ENCODE results near the gene PPP2R3B.

Gene PPP2R3B

DNA sequence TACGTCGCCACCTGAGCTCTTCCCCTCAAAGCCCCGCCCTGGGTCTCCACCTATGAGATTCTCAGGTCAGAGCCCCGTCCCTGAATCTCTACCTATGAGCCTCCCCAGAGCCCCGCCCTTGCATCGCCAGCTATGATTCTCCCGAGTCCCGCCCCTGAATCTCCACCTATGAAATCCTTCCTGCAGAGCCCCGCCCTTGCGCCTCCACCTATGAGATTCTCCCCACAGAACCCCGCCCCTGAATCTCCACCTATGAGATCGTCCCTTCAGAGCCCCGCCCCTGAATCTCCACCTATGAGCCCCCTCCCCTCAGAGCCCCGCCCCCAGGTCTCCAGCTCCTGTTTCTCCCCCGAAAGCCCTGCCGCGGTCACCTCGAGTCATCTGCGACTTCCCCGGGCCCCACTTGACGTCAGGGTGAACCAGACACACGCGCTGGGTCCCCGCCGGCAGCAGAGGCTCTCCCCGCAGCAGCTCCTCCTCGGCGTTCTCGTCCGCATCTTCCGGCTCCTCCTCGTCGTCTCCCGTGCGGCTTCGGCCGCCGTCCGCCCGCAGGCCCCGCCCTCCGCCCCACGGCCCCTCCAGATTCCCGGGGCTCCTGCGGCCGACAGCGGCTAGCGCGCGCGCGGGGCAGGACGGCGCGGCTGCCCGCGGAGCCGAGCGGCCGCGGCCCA is 68.5 kb downstream of the PPP2R3B start:
- no peak for TF ChIP-seq CTCF (IDR thresholded peaks at IDR 0.05; ENCODE audit: low read depth, low read length)
- DNase-seq (ENCODE audit: extremely low read depth, low read depth) = peak; percentile 93

- DNase-seq (ENCODE audit: extremely low read depth, low read depth) = peak; percentile 23
- no peak for TF ChIP-seq CTCF (IDR thresholded peaks at IDR 0.05; ENCODE audit: low read depth, low read length)
Measured at GRCh38 chrX:317424-318067, 69.2 kb downstream of the PPP2R3B start.

DNA sequence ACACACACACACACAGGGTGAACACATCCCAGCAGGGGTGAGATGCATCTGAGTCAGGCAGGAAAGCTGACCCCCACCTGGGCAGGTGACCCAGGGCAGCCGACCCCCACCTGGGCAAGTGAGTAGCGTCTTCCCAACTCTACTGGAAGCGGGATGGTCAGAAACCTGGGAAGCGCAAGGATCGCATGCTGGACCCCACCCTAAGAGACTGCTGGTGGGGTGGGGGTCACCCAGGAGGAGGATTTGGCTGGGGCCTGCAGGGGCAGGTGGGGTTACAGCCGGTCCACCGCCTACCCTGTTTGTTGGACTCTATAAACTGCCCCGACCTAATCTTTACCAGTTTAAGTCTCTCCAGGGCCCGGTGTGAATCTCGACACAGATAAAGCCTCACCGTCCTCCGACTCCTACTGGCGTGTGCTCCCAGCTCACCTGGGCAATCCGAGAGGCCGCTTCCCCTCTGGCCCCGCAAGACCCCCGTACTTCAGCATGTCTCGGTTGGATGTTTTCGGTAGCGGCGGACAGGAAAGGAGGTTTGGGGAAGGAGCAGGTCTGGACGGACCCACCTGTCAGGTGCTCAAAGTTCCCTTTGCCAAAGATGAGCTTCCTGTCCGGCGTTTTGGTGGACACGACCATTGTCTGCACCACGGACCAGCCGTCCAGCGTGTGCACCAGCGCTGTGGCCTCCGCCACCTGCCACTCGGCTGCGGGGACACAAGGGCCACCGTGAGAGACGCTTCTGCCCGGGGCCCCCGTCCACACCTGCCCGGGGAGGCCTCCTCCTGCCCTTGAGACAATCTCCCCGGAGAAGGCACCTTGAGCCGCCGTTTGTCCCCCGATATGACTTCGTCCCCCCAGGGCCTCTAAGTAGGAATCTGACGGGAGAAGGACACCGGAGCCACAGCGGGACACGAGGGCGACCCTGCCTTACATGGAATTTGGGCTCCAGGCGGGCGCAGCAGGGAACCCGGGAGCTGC is 70.1 kb downstream of the PPP2R3B start:
- no peak for TF ChIP-seq CTCF (IDR thresholded peaks at IDR 0.05; ENCODE audit: low read depth, low read length)
- DNase-seq (ENCODE audit: extremely low read depth, low read depth) = no peak

DNA sequence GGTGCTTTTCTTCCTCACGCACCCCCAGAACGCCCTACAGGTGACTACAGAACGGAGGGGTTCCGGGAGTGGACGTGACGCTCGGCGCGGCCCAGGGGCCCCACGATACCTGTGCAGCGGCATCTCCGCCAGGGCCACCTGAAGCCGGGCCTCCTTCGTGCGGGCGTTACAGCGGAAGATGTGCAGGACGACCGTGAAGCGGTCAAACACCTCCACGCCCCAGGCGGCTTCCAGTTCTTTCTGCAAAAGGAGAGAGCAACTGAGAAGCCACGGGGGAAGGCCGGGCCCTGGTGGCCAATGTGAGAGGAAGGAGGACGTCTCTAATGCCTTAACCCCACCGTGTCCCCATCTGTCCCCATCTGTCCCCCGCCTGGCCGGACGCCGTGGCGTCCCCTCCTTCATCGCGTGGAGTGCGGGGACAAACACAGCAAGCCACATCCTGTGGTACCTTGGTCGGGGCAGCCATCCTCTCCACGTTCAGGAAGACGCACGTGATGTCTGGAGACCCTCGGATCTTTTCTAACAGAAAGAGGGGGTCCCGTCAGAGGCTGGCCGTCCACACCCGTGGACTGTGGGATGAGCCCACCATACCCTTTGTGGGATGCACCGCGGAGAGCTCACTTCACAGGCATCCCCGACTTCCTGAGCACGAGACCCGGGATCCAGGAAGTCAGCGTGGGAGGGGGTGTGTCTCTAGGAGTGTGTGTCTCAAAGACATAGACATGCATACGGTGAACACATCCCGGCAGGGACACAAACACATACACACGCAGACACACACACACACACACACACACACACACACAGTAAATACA is 71.7 kb downstream of the PPP2R3B start:
- DNase-seq (ENCODE audit: extremely low read depth, low read depth) = no peak
- TF ChIP-seq CTCF (IDR thresholded peaks at IDR 0.05; ENCODE audit: low read depth, low read length) = no peak

- no peak for DNase-seq (ENCODE audit: extremely low read depth, low read depth)
Measured at GRCh38 chrX:314049-314448, 72.7 kb downstream of the PPP2R3B start.

DNA sequence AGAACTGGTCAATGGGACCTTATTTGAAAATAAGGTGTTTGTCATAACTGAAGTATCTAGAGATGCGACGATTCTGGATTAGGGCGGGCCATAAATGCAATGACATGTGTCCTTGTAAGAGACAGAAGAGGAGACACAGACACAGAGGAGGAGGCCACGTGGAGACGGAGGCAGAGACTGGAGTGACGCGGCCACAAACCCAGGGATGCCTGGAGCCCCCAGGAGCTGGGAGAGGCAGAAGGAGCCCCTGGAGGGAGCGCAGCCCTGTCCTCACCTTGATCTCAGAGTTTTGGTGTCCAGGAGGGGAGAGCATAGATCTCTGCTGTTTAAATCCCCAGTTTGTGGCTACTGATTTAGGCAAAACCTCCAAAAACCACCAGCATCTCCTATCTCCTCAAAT is 73.2 kb downstream of the PPP2R3B start:
- TF ChIP-seq CTCF (IDR thresholded peaks at IDR 0.05; ENCODE audit: low read depth, low read length) = no peak
- no peak for DNase-seq (ENCODE audit: extremely low read depth, low read depth)

More at GRCh38 chrX:314049-314448, 72.7 kb downstream of the PPP2R3B start:
- TF ChIP-seq CTCF (IDR thresholded peaks at IDR 0.05; ENCODE audit: low read depth, low read length) = no peak

All from AG09319 (cell line).